Effector memory CD4-positive, alpha-beta T cell (primary cell): Measurements from ENCODE around the gene CELF5.

Source experiments
- DNase-seq, 3 donors: peaks; one replicate each; pipeline ENCODE4 v3.0.0-alpha.2; 2020
- H3K27ac ChIP-seq: 2 replicates; pipeline ENCODE4 v1.7.0; 2013; ENCODE audit warnings: mild to moderate bottlenecking, low read length, moderate library complexity; ENCODE audit not compliant: insufficient read depth, poor library complexity, severe bottlenecking
- H3K27me3 ChIP-seq: replicated peaks from 2 replicates; pipeline ENCODE4 v1.7.0; 2013; ENCODE audit warnings: mild to moderate bottlenecking, low read length; ENCODE audit not compliant: insufficient read depth, control insufficient read depth, poor library complexity, severe bottlenecking
- H3K36me3 ChIP-seq: 2 replicates; pipeline ENCODE4 v1.7.0; 2013; ENCODE audit warnings: mild to moderate bottlenecking, low read length, moderate library complexity; ENCODE audit not compliant: control insufficient read depth, insufficient read depth
- H3K4me1 ChIP-seq: 2 replicates; pipeline ENCODE4 v1.7.0; 2013; ENCODE audit warnings: low read length, mild to moderate bottlenecking; ENCODE audit not compliant: control insufficient read depth, insufficient read depth, poor library complexity, severe bottlenecking
- H3K4me3 ChIP-seq: 2 replicates; pipeline ENCODE4 v1.7.0; 2013; ENCODE audit warnings: low read length, low read depth, mild to moderate bottlenecking; ENCODE audit not compliant: insufficient read depth, poor library complexity, severe bottlenecking
- H3K9me3 ChIP-seq: 2 replicates; pipeline ENCODE4 v1.7.0; 2013; ENCODE audit warnings: mild to moderate bottlenecking, low read length, moderate library complexity; ENCODE audit not compliant: control insufficient read depth

Gene CELF5

DNA sequence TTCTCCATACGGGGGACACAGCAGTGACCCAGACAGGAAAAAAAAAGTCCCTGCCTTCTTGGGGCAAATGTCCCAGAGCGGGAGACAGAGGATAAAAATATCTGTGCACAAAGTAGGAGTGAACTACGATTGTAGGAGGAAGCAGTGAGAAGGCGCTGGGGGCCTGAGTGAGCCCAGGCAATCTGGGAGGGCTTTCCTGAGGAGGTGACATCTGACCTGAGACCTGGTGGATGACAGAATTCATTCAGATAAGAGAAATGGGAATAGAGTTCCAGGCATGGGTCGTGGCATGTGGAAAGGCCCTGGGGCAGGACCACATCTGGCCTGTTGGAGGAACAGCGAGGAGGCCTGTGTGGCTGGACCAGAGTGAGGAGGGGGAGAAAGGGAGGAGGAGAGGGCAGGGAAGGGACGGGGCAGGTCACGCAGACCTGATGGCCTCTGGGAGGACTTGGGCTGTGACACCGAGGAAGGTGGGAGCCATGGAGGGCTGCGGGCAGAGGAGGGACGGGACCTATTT lies 91.7 kb downstream of the CELF5 start:
- Histone ChIP-seq H3K4me3 (no peak overlapping the region), H3K4me1 (no peaks in the 10 kb centered on the region), H3K27me3 (peaks cover 4% of the 10 kb centered on the region), H3K36me3 (no peaks in the 10 kb centered on the region), H3K27ac (no peak overlapping the region), H3K9me3 (no peaks in the 10 kb centered on the region)
- no peak for DNase-seq

GRCh38 chr19:3316659-3317207 lies 92.3 kb downstream of the CELF5 start:
- Histone ChIP-seq H3K27ac (no peak overlapping the region), H3K27me3 (peaks cover 4% of the 10 kb centered on the region), H3K9me3 (no peaks in the 10 kb centered on the region), H3K4me1 (no peaks in the 10 kb centered on the region), H3K36me3 (no peaks in the 10 kb centered on the region), H3K4me3 (no peak overlapping the region)
- no peak for DNase-seq

GRCh38 chr19:3319643-3320353 lies 95.3 kb downstream of the CELF5 start:
- no peaks in the 10 kb centered on the region for H3K36me3 ChIP-seq
- no peaks in the 10 kb centered on the region for H3K4me1 ChIP-seq
- H3K27me3 ChIP-seq = peaks cover 4% of the 10 kb centered on the region
- no peak for DNase-seq
- H3K27ac ChIP-seq = no peak overlapping the region
- H3K4me3 ChIP-seq = no peak overlapping the region
- H3K9me3 ChIP-seq = no peaks in the 10 kb centered on the region

GRCh38 chr19:3320354-3320670 lies 95.9 kb downstream of the CELF5 start:
- Histone ChIP-seq H3K36me3 (no peaks in the 10 kb centered on the region), H3K27ac (no peak overlapping the region)

DNA sequence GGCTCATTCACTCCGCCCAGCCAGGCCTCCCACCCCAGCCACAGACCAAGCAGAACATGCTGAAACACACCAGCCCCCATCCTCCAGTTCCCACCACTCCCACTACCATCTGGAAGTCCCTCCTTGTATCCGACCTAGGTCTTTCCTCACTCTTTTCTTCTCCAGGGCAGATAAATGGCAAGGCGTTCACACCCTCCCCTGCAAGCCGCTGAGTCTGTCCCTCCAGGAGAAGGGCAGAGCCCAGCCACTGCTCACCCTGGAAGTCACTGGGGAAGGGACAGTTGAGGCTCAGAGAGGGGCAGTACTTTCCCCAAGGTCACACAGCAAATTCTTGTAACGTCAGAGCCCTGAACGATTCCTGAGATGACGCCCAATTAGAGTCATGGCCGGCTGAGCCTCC lies 96.4 kb downstream of the CELF5 start:
- Histone ChIP-seq H3K4me3 (no peak overlapping the region), H3K27me3 (peaks cover 4% of the 10 kb centered on the region), H3K9me3 (no peaks in the 10 kb centered on the region), H3K36me3 (no peaks in the 10 kb centered on the region), H3K27ac (no peak overlapping the region), H3K4me1 (no peaks in the 10 kb centered on the region)
- DNase-seq = no peak

More at GRCh38 chr19:3320354-3320670, 95.9 kb downstream of the CELF5 start:
- H3K27me3 ChIP-seq = peaks cover 4% of the 10 kb centered on the region
- no peaks in the 10 kb centered on the region for H3K9me3 ChIP-seq
- H3K4me3 ChIP-seq = no peak overlapping the region
- DNase-seq = no peak
- H3K4me1 ChIP-seq = no peaks in the 10 kb centered on the region

GRCh38 chr19:3321696-3322095 lies 97.2 kb downstream of the CELF5 start:
- Histone ChIP-seq H3K27me3 (peaks cover 4% of the 10 kb centered on the region), H3K27ac (no peak overlapping the region), H3K4me1 (no peaks in the 10 kb centered on the region)

DNA sequence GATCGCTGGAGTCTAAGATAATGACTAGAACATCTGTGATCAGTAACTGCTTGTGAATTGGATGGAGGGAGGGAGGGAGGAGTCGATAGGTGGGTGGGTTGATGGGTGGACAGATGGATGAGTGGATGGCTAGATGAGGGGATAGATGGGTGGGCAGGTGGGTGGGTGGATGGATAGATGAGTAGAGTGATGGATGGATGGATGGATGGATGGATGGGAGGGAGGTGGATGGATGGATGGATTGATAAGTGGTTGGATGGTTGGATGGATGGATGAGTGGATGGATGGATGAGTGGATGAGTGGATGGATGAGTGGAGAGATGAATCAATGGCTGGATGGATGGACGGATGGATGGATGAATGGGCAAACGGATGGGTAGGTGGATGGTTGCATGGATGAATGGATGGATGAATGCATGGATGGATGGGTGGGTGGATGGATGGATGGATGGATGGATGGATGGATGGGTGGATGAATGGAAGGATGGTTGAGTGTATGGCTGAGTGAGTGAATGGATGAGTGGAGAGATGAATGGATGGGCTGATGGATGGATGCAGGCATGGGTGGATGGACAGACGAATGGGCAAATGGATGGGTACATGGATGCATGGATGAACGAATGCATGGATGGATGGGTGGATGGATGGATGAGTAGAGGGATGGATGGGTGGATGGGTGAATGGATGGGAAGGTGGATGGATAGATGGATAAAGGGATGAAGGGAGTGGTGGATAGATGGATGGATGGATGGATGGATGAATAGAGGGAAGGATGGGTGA lies 97.9 kb downstream of the CELF5 start:
- Histone ChIP-seq H3K27me3 (peaks cover 4% of the 10 kb centered on the region), H3K4me3 (no peak overlapping the region), H3K4me1 (no peaks in the 10 kb centered on the region), H3K27ac (no peak overlapping the region), H3K36me3 (no peaks in the 10 kb centered on the region), H3K9me3 (no peaks in the 10 kb centered on the region)
- DNase-seq = no peak

More at GRCh38 chr19:3321696-3322095, 97.2 kb downstream of the CELF5 start:
- DNase-seq = no peak
- H3K9me3 ChIP-seq = no peaks in the 10 kb centered on the region
- H3K36me3 ChIP-seq = no peaks in the 10 kb centered on the region
- H3K4me3 ChIP-seq = no peak overlapping the region

DNA sequence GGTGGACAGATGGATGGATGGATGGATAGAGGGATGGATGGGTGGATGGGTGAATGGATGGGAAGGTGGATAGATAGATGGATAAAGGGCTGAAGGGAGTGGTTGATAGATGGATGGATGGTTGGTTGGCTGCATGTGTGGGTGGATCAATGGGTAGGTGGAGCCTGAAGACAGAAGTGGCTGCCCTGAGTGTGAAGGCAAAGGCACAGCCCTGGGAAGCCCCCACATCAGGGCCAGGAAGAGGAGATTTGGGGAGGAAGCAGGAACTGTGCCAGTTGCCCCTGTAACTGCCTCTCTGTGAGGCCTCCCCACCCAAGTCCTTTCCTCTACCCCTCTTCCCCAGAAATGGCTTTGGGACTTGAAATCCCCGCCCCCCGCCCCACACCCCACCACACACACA lies 98.6 kb downstream of the CELF5 start:
- no peak overlapping the region for H3K27ac ChIP-seq
- H3K27me3 ChIP-seq = peaks cover 4% of the 10 kb centered on the region
- no peak overlapping the region for H3K4me3 ChIP-seq
- no peak for DNase-seq
- H3K4me1 ChIP-seq = no peaks in the 10 kb centered on the region
- H3K9me3 ChIP-seq = no peaks in the 10 kb centered on the region
- no peaks in the 10 kb centered on the region for H3K36me3 ChIP-seq

DNA sequence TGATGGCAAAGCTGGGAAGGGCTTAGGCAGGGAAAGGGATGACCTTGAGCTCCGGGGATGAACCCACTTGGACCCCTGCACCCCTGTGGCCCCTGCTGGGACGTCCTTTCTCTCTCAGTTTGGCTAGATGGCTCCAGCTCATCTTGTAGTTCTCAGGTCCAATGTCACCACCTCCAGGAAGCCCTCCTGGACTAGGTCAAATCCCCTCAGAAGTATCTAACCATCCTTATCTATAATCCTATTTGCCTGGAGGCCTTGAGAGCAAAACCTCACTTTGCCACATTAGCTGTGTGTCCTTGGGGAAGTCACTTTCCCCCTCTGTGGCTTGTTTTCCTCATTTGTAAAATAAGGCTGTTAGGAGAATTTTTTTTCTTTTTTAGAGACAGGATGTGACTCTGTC lies 99.2 kb downstream of the CELF5 start:
- Histone ChIP-seq H3K9me3 (no peaks in the 10 kb centered on the region), H3K4me1 (no peaks in the 10 kb centered on the region), H3K4me3 (no peak overlapping the region), H3K27ac (no peak overlapping the region), H3K27me3 (peaks cover 4% of the 10 kb centered on the region), H3K36me3 (no peaks in the 10 kb centered on the region)
- no peak for DNase-seq

GRCh38 chr19:3324405-3324856 lies 100.0 kb downstream of the CELF5 start:
- no peaks in the 10 kb centered on the region for H3K36me3 ChIP-seq
- no peaks in the 10 kb centered on the region for H3K9me3 ChIP-seq
- H3K27me3 ChIP-seq = peaks cover 4% of the 10 kb centered on the region
- no peaks in the 10 kb centered on the region for H3K4me1 ChIP-seq
- H3K4me3 ChIP-seq = no peak overlapping the region
- H3K27ac ChIP-seq = no peak overlapping the region
- peak; percentile 45 to 64 (median 58) for DNase-seq
